ENCODE measurements around the gene CREB3L2. TPM values are rescaled to one million over a fixed set of nuclear protein-coding genes. Genes with fewer than 3 reads are reported as not detected.

CREB3L2 gene
- polyA plus RNA-seq, 2 of the 4 experiments (the other 2 are of a cell fraction): 16.3 to 32.2 TPM

DNA sequence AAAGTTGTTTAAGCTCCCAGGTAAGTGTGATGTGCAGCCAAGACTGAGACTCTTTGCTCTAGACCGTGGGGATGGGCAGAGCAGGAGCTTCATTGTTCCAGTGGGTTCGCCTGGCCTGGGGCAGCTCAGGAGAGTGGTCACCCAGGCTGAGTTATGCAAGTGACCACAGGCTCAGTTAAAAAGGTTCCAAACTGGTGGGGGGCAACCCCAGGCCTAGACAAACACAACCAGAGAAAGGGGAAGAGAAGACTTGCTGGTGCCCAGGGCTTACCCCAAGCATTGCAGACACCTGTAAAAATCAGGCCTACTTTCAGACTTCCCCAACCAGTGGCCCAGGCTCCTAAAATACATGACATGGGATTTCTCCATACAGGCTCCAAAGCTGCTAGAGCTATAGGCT lies 21.6 kb downstream of the CREB3L2 start:
- TF ChIP-seq FOSL2 (IDR thresholded peaks at IDR 0.05): no peak
- no peak for TF ChIP-seq FOSL2 (CRISPR knock-in tag; IDR thresholded peaks at IDR 0.05)
- no peak for TF ChIP-seq POLR2AphosphoS2 (conservative IDR thresholded peaks at IDR 0.05; ENCODE audit: low read length)
- no peak for TF ChIP-seq TP53 (CRISPR knock-in tag; IDR thresholded peaks at IDR 0.05)
- TF ChIP-seq BHLHE40 (IDR thresholded peaks at IDR 0.05; ENCODE audit: low read depth, low read length): no peak
- TF ChIP-seq HEYL (CRISPR knock-in tag; IDR thresholded peaks at IDR 0.05): no peak
- no peak for TF ChIP-seq RAD21 (conservative IDR thresholded peaks at IDR 0.05 in 1 of 2, IDR thresholded peaks at IDR 0.05 in 1 of 2)
- Histone ChIP-seq H3K9me3 (no peaks in the 10 kb centered on the region), H3K27ac (peak overlapping the region; percentile 65 to 86; a peak in 5 of 6 replicates), H3K4me2 (no peak overlapping the region; the same call in 2 of the 3 replicates), H3K4me1 (peaks cover 57% of the 10 kb centered on the region), H3K4me3 (no peak overlapping the region)
- ATAC-seq (no peak), FAIRE-seq (no peak), DNase-seq (ENCODE audit: low read depth in 1 of 2, low spot score in 1 of 2) (no peak)
- no CpG with 5 or more reads among the region's 2 CpGs for WGBS (ENCODE audit: missing lambda C conversion rate)
- POLR2A ChIA-PET: no interaction called here
- CTCF ChIA-PET: interaction anchor here (0.6 to 2.3 kb wide), 6 partner anchors 9 to 76 kb away, joined by 3 to 5 read pairs (median 3); partner anchors contain the start of gene CREB3L2

GRCh38 chr7:137978464-137979237 lies 23.2 kb downstream of the CREB3L2 start:
- POLR2A ChIA-PET: interaction anchor here (0.5 to 1.1 kb wide), 2 partner anchors 23 to 77 kb away, joined by 4 read pairs; partner anchors contain the start of gene CREB3L2
- Histone ChIP-seq H3K4me2 (peak overlapping the region; percentile 64), H3K4me1 (peaks cover 57% of the 10 kb centered on the region), H3K9me3 (no peaks in the 10 kb centered on the region), H3K27ac (peak overlapping the region; percentile 73 to 86), H3K4me3 (no peak overlapping the region)
- no peak for TF ChIP-seq CHD2 (IDR thresholded peaks at IDR 0.05; ENCODE audit: low read length, partially characterized antibody)
- no peak for TF ChIP-seq HOXB5 (CRISPR knock-in tag; IDR thresholded peaks at IDR 0.05)
- peak; percentile 63 for TF ChIP-seq MAX (IDR thresholded peaks at IDR 0.05)
- TF ChIP-seq FOSL2 (IDR thresholded peaks at IDR 0.05): peak; percentile 67
- peak; percentile 94 for TF ChIP-seq FOSL2 (CRISPR knock-in tag; IDR thresholded peaks at IDR 0.05)
- peak; percentile 80 for TF ChIP-seq JUNB (IDR thresholded peaks at IDR 0.05)
- TF ChIP-seq CEBPB (IDR thresholded peaks at IDR 0.05): peak in 1 of 2 experiments; percentile 11; a peak in 1 of 4 replicates
- peak; percentile 83; the same call in 1 of the 2 replicates for TF ChIP-seq GATA3 (IDR thresholded peaks at IDR 0.05; ENCODE audit: borderline replicate concordance)
- TF ChIP-seq, protein P1, sequence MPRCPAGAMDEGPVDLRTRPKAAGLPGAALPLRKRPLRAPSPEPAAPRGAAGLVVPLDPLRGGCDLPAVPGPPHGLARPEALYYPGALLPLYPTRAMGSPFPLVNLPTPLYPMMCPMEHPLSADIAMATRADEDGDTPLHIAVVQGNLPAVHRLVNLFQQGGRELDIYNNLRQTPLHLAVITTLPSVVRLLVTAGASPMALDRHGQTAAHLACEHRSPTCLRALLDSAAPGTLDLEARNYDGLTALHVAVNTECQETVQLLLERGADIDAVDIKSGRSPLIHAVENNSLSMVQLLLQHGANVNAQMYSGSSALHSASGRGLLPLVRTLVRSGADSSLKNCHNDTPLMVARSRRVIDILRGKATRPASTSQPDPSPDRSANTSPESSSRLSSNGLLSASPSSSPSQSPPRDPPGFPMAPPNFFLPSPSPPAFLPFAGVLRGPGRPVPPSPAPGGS (IDR thresholded peaks at IDR 0.05): no peak
- 0 out of 2 replicates have a peak, but pooled peaks have one; percentile 52 for TF ChIP-seq EHMT2 (IDR thresholded peaks at IDR 0.05; ENCODE audit: low read depth)
- TF ChIP-seq PHF8 (IDR thresholded peaks at IDR 0.05; ENCODE audit: borderline replicate concordance, low read depth): no peak
- TF ChIP-seq JUN (IDR thresholded peaks at IDR 0.05): peak in 1 of 2 experiments; percentile 53; a peak in 1 of 5 replicates
- TF ChIP-seq SMC3 (IDR thresholded peaks at IDR 0.05): 0 out of 3 replicates have a peak, but pooled peaks have one; percentile 4
- TF ChIP-seq EP300 (IDR thresholded peaks at IDR 0.05): peak in 1 of 2 experiments; percentile 42; a peak in 1 of 5 replicates
- no peak for TF ChIP-seq TFCP2L1 (CRISPR knock-in tag; IDR thresholded peaks at IDR 0.05)
- TF ChIP-seq ZFP36 (IDR thresholded peaks at IDR 0.05; ENCODE audit: borderline replicate concordance, partially characterized antibody): peak; percentile 75
- FAIRE-seq (no peak), DNase-seq (ENCODE audit: low read depth in 1 of 2, low spot score in 1 of 2) (peak; percentile 72 to 81), ATAC-seq (peak; percentile 90 to 93)
- 18% methylated on average over 10 of the region's 10 CpGs for whole genome bisulfite sequencing (ENCODE audit: missing lambda C conversion rate)
- CTCF ChIA-PET: interaction anchor here (0.9 to 1.7 kb wide), 8 partner anchors 21 to 322 kb away, joined by 3 to 6 read pairs (median 4); partner anchors contain the start of gene CREB3L2

GRCh38 chr7:137977173-137977572 lies 24.7 kb downstream of the CREB3L2 start:
- Histone ChIP-seq H3K4me1 (peaks cover 57% of the 10 kb centered on the region), H3K9me3 (no peaks in the 10 kb centered on the region), H3K4me3 (no peak overlapping the region), H3K27ac (peak overlapping the region; percentile 27 to 86; a peak in 4 of 6 replicates), H3K4me2 (peak overlapping the region; percentile 64; the same call in 2 of the 3 replicates)
- POLR2A ChIA-PET: no interaction called here
- DNase-seq (ENCODE audit: low read depth in 1 of 2, low spot score in 1 of 2) (no peak), ATAC-seq (no peak), FAIRE-seq (no peak)
- CTCF ChIA-PET: interaction anchor here (1.0 to 2.0 kb wide), 2 partner anchors 25 to 32 kb away, joined by 3 to 9 read pairs; partner anchors contain the start of gene CREB3L2
- peak; percentile 59 for TF ChIP-seq MAFK (IDR thresholded peaks at IDR 0.05; ENCODE audit: partially characterized antibody)
- peak in 1 of 2 experiments; percentile 25; a peak in 1 of 4 replicates for TF ChIP-seq CEBPB (IDR thresholded peaks at IDR 0.05)
- TF ChIP-seq HEYL (CRISPR knock-in tag; IDR thresholded peaks at IDR 0.05): no peak
- 65% methylated on average over 4 of the region's 4 CpGs for WGBS (ENCODE audit: missing lambda C conversion rate)

All from A549 (cell line).